Smooth muscle cell (in vitro differentiated cells): ENCODE measurements around the gene ERN1. TPM values are rescaled to one million over a fixed set of nuclear protein-coding genes. Genes with fewer than 3 reads are reported as not detected.

Experiments used
- DNase-seq: peaks from one replicate; lab custom pipeline; 2025; ENCODE audit not compliant: unreplicated experiment; lab: John Stamatoyannopoulos, UW
- H2AFZ ChIP-seq: fragments of 200-600 bp; sonication (generic); 2 replicates; pipeline ENCODE4 v1.6.0; 2016; ENCODE audit warnings: antibody characterized with exemption, low read depth, mild to moderate bottlenecking
- H3F3A ChIP-seq: fragments of 200-600 bp; sonication (generic); 2 replicates; pipeline ENCODE4 v1.6.0; 2017; ENCODE audit warnings: antibody characterized with exemption, low read depth
- H3K27ac ChIP-seq: fragments of 200-600 bp; sonication (generic); 2 replicates; pipeline ENCODE4 v1.5.1; 2016; ENCODE audit warnings: low read depth, mild to moderate bottlenecking
- H3K27me3 ChIP-seq: fragments of 200-600 bp; sonication (generic); 2 replicates; pipeline ENCODE4 v1.6.1; 2016; ENCODE audit warnings: low read depth, mild to moderate bottlenecking
- H3K36me3 ChIP-seq: fragments of 200-600 bp; sonication (generic); 2 replicates; pipeline ENCODE4 v1.5.1; 2016; ENCODE audit warnings: low read depth
- H3K4me1 ChIP-seq: fragments of 200-600 bp; sonication (generic); 2 replicates; pipeline ENCODE4 v1.5.1; 2016; ENCODE audit warnings: low read depth
- H3K4me2 ChIP-seq: fragments of 200-600 bp; sonication (generic); 2 replicates; pipeline ENCODE4 v1.6.0; 2016; ENCODE audit warnings: mild to moderate bottlenecking
- H3K4me3 ChIP-seq: fragments of 200-600 bp; sonication (generic); 2 replicates; pipeline ENCODE4 v1.5.1; 2016; ENCODE audit warnings: mild to moderate bottlenecking
- H3K79me2 ChIP-seq: fragments of 200-600 bp; sonication (generic); 2 replicates; pipeline ENCODE4 v1.6.0; 2016; ENCODE audit warnings: low read depth, mild to moderate bottlenecking
- H3K9ac ChIP-seq: fragments of 200-600 bp; sonication (generic); 2 replicates; pipeline ENCODE4 v1.6.0; 2016; ENCODE audit warnings: low read depth
- H3K9me3 ChIP-seq: fragments of 200-600 bp; sonication (generic); replicated peaks from 2 replicates; pipeline ENCODE4 v1.5.1; 2016; ENCODE audit warnings: low read depth
- H4K20me1 ChIP-seq: fragments of 200-600 bp; sonication (generic); 2 replicates; pipeline ENCODE4 v1.6.0; 2016; ENCODE audit warnings: low read depth
- CTCF ChIP-seq: fragments of 200-600 bp; sonication (generic); IDR thresholded peaks from 2 replicates; pipeline ENCODE4 v1.5.1; 2017; ENCODE audit warnings: borderline replicate concordance, mild to moderate bottlenecking, antibody characterized with exemption; ENCODE audit not compliant: insufficient read depth, poor library complexity, severe bottlenecking
- WGBS: methylation state at CpG from one replicate; pipeline ENCODE4 v1.1.7; 2016; ENCODE audit warnings: low lambda C conversion rate; 5-methylcytosine and 5-hydroxymethylcytosine counted together
- polyA plus RNA-seq: library from polyadenylated mRNA; unstranded; fragments of >200 nt; fragmentation: Nextera tagmentation; extraction: Ambion mirVana; gene quantifications from 2 replicates; pipeline ENCODE4 v1.2.1, GENCODE V29; 2016
- total RNA-seq: library from RNA; depleted of rRNA; stranded (reverse); fragments of >200 nt; gene quantifications from 2 replicates; pipeline ENCODE4 v1.2.3, GENCODE V29; 2014

ERN1 gene
- total and polyA plus RNA-seq, 2 experiments from 2014 or later: 8.6 to 9.0 TPM

DNA sequence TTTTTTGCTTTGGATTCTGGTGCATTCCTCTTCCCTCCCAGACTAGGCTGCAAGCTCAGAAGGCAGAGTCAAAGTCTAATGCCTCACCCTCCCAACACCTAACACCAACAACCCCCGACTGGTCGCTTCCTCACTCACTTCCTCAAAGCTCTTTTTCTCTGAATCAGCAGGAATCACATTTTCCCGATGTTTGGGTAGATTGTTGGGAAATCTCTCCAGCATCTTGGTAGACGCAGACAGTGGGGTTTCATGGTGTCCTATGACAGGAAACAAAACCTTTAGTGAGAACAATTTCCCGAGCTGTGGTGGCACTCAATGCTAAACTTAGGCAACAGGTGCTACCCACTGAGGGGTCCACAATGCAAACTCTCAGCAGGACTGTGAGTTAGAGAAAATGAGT is 69.6 kb downstream of the ERN1 start:
- 94% methylated on average over 5 of the region's 5 CpGs for WGBS

GRCh38 chr17:64059756-64060155 is 70.2 kb downstream of the ERN1 start:
- TF ChIP-seq CTCF: no peak
- Histone ChIP-seq H3K4me2 (no peak overlapping the region), H3K4me3 (no peak overlapping the region), H3F3A (no peaks in the 10 kb centered on the region), H3K9me3 (no peaks in the 10 kb centered on the region), H3K9ac (no peak overlapping the region), H3K36me3 (no peaks in the 10 kb centered on the region), H4K20me1 (no peaks in the 10 kb centered on the region), H2AFZ (no peak overlapping the region), H3K4me1 (no peaks in the 10 kb centered on the region), H3K27me3 (no peaks in the 10 kb centered on the region), H3K27ac (no peak overlapping the region), H3K79me2 (no peaks in the 10 kb centered on the region)
- WGBS: 97% methylated on average over 2 of the region's 2 CpGs
- no peak for DNase-seq

More for the DNA sequence above, 69.6 kb downstream of the ERN1 start:
- H3K79me2 ChIP-seq: no peaks in the 10 kb centered on the region
- no peak for TF ChIP-seq CTCF
- no peak overlapping the region for H3K9ac ChIP-seq
- no peaks in the 10 kb centered on the region for H3K36me3 ChIP-seq
- H3K4me1 ChIP-seq: no peaks in the 10 kb centered on the region
- no peaks in the 10 kb centered on the region for H3K9me3 ChIP-seq
- H2AFZ ChIP-seq: no peak overlapping the region
- DNase-seq: no peak
- H3K4me2 ChIP-seq: no peak overlapping the region
- H4K20me1 ChIP-seq: no peaks in the 10 kb centered on the region
- no peaks in the 10 kb centered on the region for H3K27me3 ChIP-seq
- no peaks in the 10 kb centered on the region for H3F3A ChIP-seq
- no peak overlapping the region for H3K27ac ChIP-seq
- H3K4me3 ChIP-seq: no peak overlapping the region

DNA sequence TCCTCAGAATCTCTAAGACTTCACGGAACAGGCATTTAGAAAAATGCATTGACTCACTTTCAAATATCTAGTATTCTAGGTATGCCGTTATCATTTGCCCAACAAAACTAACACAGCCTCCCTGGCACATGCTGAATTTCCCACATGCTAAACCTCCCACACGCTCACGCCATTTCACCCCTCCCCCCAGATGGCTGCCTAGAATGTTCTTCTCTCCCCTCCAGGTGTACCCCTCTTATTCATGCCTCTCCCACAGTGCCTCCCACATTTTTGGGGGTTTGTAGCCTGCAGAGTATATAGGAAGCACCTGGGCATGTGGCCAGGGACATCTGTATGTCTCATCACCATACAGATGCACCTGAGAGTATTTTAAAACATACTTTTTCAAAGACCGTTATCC is 71.3 kb downstream of the ERN1 start:
- WGBS: 86% methylated on average over 5 of the region's 5 CpGs

More for the DNA sequence above, 71.3 kb downstream of the ERN1 start:
- H3K79me2 ChIP-seq: no peaks in the 10 kb centered on the region
- no peaks in the 10 kb centered on the region for H3K27me3 ChIP-seq
- H4K20me1 ChIP-seq: no peaks in the 10 kb centered on the region
- peaks cover under 1% of the 10 kb centered on the region for H3K36me3 ChIP-seq
- no peaks in the 10 kb centered on the region for H3K4me1 ChIP-seq
- no peaks in the 10 kb centered on the region for H3F3A ChIP-seq
- H2AFZ ChIP-seq: no peak overlapping the region
- H3K27ac ChIP-seq: no peak overlapping the region
- H3K4me2 ChIP-seq: no peak overlapping the region
- H3K9ac ChIP-seq: no peak overlapping the region
- no peak for TF ChIP-seq CTCF
- DNase-seq: no peak
- H3K4me3 ChIP-seq: no peak overlapping the region
- no peaks in the 10 kb centered on the region for H3K9me3 ChIP-seq
